LNCaP clone FGC (cell line): ENCODE measurements around the gene CHI3L1.

Source experiments
- DNase-seq: peaks from one replicate; pipeline ENCODE4 v3.0.0-alpha.2; 2011; ENCODE audit warnings: low read depth
- H3K4me3 ChIP-seq: 2 replicates; pipeline ENCODE4 v1.5.1; 2011; ENCODE audit warnings: mild to moderate bottlenecking, low read depth, low read length, control low read depth
- TF ChIP-seq, protein P1 (sequence below): IDR thresholded peaks from 2 replicates; pipeline ENCODE4 v1.5.1; 2012; ENCODE audit warnings: mild to moderate bottlenecking; ENCODE audit not compliant: control insufficient read depth, insufficient read depth; ENCODE audit errors: extremely low read depth

Gene CHI3L1

DNA sequence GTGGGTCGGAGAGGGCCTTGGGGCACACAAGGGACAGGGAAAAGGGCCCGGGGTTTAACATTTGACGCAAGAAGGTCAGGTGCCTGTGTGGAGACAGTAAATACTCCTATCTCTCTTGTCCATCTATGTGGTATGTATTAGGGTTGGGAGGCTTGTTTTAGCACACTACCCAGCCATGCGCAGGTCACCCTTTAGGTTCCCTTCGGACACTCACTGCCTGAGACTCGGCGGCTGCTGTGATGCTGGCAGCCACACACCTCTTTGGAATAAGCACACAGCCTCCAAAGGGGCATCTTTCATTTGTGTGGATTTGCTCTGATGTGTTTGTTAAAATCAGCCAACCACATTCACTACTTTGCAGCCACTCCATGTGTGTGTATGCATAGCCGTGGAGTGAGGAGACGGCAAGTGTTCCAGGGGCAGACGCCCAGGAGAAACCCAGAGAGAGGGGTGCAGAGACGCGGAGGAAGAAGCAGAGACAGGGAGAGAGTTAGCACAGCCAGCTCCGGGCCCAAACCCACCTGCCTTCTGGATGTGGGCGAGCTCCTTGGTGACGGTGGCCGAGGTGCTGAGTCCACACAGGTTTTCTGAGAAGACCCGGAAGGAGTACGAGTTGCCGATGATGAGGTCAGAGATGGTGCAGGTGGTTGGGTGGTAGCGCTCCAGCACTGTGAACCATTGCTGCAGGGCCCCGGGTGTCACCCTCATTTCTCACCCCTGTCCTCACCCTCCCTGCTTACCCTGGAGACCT lies 16.6 kb downstream of the CHI3L1 start:
- no peak overlapping the region for H3K4me3 ChIP-seq
- TF ChIP-seq, protein P1, sequence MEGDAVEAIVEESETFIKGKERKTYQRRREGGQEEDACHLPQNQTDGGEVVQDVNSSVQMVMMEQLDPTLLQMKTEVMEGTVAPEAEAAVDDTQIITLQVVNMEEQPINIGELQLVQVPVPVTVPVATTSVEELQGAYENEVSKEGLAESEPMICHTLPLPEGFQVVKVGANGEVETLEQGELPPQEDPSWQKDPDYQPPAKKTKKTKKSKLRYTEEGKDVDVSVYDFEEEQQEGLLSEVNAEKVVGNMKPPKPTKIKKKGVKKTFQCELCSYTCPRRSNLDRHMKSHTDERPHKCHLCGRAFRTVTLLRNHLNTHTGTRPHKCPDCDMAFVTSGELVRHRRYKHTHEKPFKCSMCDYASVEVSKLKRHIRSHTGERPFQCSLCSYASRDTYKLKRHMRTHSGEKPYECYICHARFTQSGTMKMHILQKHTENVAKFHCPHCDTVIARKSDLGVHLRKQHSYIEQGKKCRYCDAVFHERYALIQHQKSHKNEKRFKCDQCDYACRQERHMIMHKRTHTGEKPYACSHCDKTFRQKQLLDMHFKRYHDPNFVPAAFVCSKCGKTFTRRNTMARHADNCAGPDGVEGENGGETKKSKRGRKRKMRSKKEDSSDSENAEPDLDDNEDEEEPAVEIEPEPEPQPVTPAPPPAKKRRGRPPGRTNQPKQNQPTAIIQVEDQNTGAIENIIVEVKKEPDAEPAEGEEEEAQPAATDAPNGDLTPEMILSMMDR, result no peak
- no peak for DNase-seq

DNA sequence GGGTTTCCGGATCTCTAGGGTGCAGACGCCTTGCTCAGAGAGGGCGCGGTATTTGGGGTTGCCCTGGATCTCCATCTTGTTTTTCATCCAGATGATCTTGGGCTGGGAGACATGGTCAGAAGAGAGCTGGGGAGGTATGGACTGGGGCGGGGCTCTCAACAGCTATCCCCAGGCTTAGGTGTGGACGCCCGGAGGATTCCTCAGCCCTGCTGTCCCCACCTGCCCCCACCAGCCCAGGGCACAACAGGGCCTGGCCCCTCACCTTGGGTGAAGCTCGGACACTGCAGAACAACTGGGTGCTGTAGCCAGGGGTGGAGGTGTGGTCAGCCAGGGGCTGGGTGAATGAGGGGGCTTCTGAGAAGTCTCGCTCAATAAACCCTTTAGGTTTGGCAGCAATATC lies 17.5 kb downstream of the CHI3L1 start:
- DNase-seq, result no peak
- TF ChIP-seq, protein P1, result no peak
- no peak overlapping the region for H3K4me3 ChIP-seq

DNA sequence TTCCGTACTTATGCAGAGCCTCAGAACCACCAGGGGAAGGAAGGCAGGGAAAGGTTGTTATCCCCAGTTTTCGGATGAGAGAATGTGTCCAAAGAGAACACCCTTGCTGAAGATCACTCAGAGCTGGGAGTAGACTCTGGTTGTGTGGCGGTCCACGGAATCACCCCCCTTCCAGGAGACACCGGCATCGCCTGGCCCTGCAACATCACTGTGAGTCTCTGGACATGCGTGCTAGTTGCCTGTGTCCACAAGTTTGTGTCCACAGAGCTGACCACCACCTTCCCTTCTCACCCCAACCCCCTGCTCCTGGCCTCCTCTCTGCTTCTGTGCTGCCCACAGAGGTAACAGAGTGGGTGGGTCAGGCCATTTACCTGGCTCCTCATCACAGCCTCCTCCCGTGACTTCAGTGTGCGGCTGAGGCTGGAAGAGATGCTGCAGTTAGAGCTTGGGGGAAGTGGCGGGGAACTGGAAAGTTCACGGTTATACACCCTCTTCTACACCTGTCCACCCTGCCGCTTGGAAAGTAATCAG lies 18.2 kb downstream of the CHI3L1 start:
- TF ChIP-seq, protein P1, result no peak
- no peak for DNase-seq
- no peak overlapping the region for H3K4me3 ChIP-seq

DNA sequence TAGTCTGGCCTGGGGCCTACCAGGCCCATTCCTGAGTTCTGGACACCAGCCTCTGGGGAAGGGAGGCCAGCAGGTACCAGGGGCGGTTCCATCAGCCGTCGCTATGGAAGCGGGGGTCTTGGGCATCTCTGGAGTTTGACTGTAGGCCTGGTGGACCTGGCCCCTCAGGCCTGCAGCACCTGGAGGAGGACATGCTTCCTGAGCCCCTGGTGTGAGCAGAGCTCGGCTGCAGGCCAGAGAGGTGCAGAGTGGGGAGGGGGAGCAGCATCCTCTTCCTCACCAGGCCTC lies 18.6 kb downstream of the CHI3L1 start:
- TF ChIP-seq, protein P1, result no peak
- no peak overlapping the region for H3K4me3 ChIP-seq
- DNase-seq, result no peak

DNA sequence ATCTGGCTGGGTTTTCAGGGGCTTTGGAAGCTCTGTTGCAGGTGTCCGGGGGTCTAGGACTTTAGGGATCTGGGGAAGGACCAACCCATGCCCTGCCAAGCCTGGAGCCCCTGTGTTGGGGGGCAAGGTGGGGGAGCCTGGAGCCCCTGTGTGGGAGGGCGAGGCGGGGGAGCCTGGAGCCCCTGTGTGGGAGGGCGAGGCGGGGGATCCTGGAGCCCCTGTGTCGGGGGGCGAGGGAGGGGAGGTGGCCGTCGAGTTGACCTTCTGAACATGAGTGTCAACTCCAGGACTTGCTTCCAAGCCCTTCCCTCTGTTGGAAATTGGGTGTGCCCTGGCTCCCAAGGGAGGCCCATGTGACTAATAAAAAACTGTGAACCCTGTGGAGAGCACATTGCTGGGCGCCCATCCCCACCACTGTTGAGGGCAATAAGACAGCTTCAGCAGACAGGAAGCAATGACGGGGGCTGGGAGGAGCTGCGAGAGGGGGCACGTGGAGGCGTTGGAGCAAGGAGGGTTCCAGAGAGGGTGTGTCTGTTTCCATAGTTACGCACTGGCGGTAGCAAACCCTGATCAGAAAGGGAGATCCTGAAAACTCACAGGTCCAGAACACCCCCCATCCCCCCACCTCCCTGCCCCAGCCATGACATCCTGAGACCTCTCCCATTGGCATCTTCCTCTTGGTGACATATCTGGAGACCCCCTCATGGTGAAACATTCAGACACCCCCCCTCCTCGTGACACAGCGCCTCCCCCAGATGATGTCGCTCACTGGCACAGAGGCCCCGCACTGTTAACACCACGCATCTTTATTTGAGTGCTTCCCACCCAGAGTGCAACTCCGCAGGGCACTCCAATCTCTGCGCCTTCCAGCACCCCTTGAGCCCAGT lies 19.2 kb downstream of the CHI3L1 start:
- TF ChIP-seq, protein P1, result no peak
- H3K4me3 ChIP-seq, result no peak overlapping the region
- no peak for DNase-seq

DNA sequence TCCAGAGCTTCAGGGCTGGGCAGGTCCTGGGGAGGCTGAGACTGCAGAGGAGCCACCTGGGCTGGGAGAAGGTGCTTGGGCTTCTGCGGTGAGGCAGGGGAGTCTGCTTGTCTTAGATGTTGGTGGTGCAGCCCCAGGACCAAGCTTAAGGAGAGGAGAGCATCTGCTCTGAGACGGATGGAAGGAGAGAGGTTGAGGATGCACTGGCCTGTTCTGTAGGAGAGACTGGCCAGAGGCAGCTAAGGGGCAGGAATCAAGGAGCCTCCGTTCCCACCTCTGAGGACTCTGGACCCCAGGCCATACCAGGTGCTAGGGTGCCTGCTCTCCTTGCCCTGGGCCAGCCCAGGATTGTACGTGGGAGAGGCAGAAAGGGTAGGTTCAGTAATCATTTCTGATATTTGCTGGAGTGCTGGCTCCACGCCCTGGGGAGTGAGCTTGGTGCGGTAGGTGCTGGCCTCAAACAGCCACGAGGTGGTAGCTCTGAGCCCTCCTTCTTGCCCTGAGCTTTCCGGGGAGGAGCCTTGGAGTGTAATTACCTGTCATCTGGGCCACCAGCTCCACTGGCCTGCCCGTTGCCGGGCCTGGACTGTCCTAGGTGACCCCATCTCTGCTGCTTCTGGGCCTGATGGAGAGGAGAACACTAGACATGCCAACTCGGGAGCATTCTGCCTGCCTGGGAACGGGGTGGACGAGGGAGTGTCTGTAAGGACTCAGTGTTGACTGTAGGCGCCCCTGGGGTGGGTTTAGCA lies 20.1 kb downstream of the CHI3L1 start:
- H3K4me3 ChIP-seq, result no peak overlapping the region
- peak; percentile 6 for DNase-seq
- TF ChIP-seq, protein P1, result peak; percentile 50
